Memory B cell (primary cell): ENCODE results near the gene BACH2.
"Not testable (repeated sequence)": the region's sequence is repeated elsewhere in the genome, so short reads cannot be mapped to it uniquely, and the experiment has no call there.

ENCODE experiments used
- ATAC-seq: fragments of 150-1000 bp; cut with Tn5 transposase; 2 replicates; pipeline ENCODE4 v1.10.0; 2021; ENCODE audit warnings: low read depth, mild to moderate bottlenecking, moderate library complexity
- DNase-seq, 2 donors: peaks; one replicate each; pipeline ENCODE4 v3.0.0; 2022; ENCODE audit warnings: low spot score in 2 of 2
- H3K27ac Mint-ChIP-seq: one replicate; pipeline ENCODE4 v1.8.0; 2022; ENCODE audit warnings: mild to moderate bottlenecking, moderate library complexity, mixed read lengths
- H3K27me3 Mint-ChIP-seq: one replicate; pipeline ENCODE4 v1.8.0; 2022; ENCODE audit warnings: mixed read lengths
- H3K36me3 Mint-ChIP-seq: one replicate; pipeline ENCODE4 v1.8.0; 2022; ENCODE audit warnings: mild to moderate bottlenecking, mixed read lengths
- H3K4me1 Mint-ChIP-seq: one replicate; pipeline ENCODE4 v1.8.0; 2022; ENCODE audit warnings: mixed read lengths
- H3K4me3 Mint-ChIP-seq: one replicate; pipeline ENCODE4 v1.8.0; 2022; ENCODE audit warnings: mild to moderate bottlenecking, moderate library complexity, mixed read lengths
- H3K9me3 Mint-ChIP-seq: one replicate; pipeline ENCODE4 v1.8.0; 2022; ENCODE audit warnings: mixed read lengths

BACH2 gene

GRCh38 chr6:89972025-89972381 lies 324.6 kb downstream of the BACH2 start:
- Mint-ChIP-seq H3K4me1 (peaks cover 20% of the 10 kb centered on the region), H3K36me3 (peaks cover 15% of the 10 kb centered on the region), H3K4me3 (no peak overlapping the region), H3K27ac (no peak overlapping the region), H3K27me3 (no peaks in the 10 kb centered on the region), H3K9me3 (no peaks in the 10 kb centered on the region)
- DNase-seq = no peak
- ATAC-seq = no peak

GRCh38 chr6:89971338-89972024 lies 325.2 kb downstream of the BACH2 start:
- H3K36me3 Mint-ChIP-seq = peaks cover 15% of the 10 kb centered on the region
- not testable (repeated sequence) for H3K27me3 Mint-ChIP-seq, H3K4me3 Mint-ChIP-seq, DNase-seq, H3K27ac Mint-ChIP-seq, ATAC-seq, H3K9me3 Mint-ChIP-seq
- H3K4me1 Mint-ChIP-seq = peaks cover 20% of the 10 kb centered on the region

- no peaks in the 10 kb centered on the region for H3K9me3 Mint-ChIP-seq
- peak; percentile 60 for ATAC-seq
- H3K27me3 Mint-ChIP-seq = no peaks in the 10 kb centered on the region
- no peak overlapping the region for H3K4me3 Mint-ChIP-seq
- H3K36me3 Mint-ChIP-seq = peaks cover 15% of the 10 kb centered on the region
- peaks cover 20% of the 10 kb centered on the region for H3K4me1 Mint-ChIP-seq
- peak in 1 of 2 donors; percentile 26 for DNase-seq
- H3K27ac Mint-ChIP-seq = no peak overlapping the region
These were observed 325.9 kb downstream of the BACH2 start for GRCh38 chr6:89970609-89971337.

GRCh38 chr6:89970072-89970471 lies 326.6 kb downstream of the BACH2 start:
- Mint-ChIP-seq H3K4me1 (peaks cover 23% of the 10 kb centered on the region), H3K27ac (no peak overlapping the region), H3K27me3 (no peaks in the 10 kb centered on the region), H3K9me3 (no peaks in the 10 kb centered on the region), H3K36me3 (peaks cover 18% of the 10 kb centered on the region), H3K4me3 (no peak overlapping the region)
- ATAC-seq (no peak), DNase-seq (no peak)

- Mint-ChIP-seq H3K4me1 (peaks cover 26% of the 10 kb centered on the region), H3K27me3 (no peaks in the 10 kb centered on the region), H3K9me3 (no peaks in the 10 kb centered on the region), H3K4me3 (no peak overlapping the region), H3K27ac (peak overlapping the region; percentile 87), H3K36me3 (peaks cover 25% of the 10 kb centered on the region)
- no peak for ATAC-seq
- no peak for DNase-seq
These were observed 329.7 kb downstream of the BACH2 start for GRCh38 chr6:89966913-89967312.

GRCh38 chr6:89966228-89966544 lies 330.5 kb downstream of the BACH2 start:
- H3K4me3 Mint-ChIP-seq = no peak overlapping the region
- ATAC-seq (no peak), DNase-seq (no peak)
- peaks cover 23% of the 10 kb centered on the region for H3K36me3 Mint-ChIP-seq
- H3K27me3 Mint-ChIP-seq = no peaks in the 10 kb centered on the region
- H3K27ac Mint-ChIP-seq = peak overlapping the region; percentile 87
- H3K9me3 Mint-ChIP-seq = no peaks in the 10 kb centered on the region
- H3K4me1 Mint-ChIP-seq = peaks cover 20% of the 10 kb centered on the region

- H3K4me1 Mint-ChIP-seq = peaks cover 18% of the 10 kb centered on the region
- ATAC-seq = no peak
- H3K27me3 Mint-ChIP-seq = no peaks in the 10 kb centered on the region
- H3K4me3 Mint-ChIP-seq = no peak overlapping the region
- peak overlapping the region; percentile 87 for H3K27ac Mint-ChIP-seq
- peaks cover 23% of the 10 kb centered on the region for H3K36me3 Mint-ChIP-seq
- no peaks in the 10 kb centered on the region for H3K9me3 Mint-ChIP-seq
- no peak for DNase-seq
These were observed 331.0 kb downstream of the BACH2 start for GRCh38 chr6:89965441-89966227.

- peaks cover 23% of the 10 kb centered on the region for H3K36me3 Mint-ChIP-seq
- peak overlapping the region; percentile 87 for H3K27ac Mint-ChIP-seq
- H3K4me1 Mint-ChIP-seq = peaks cover 29% of the 10 kb centered on the region
- H3K27me3 Mint-ChIP-seq = no peaks in the 10 kb centered on the region
- DNase-seq = no peak
- H3K9me3 Mint-ChIP-seq = no peaks in the 10 kb centered on the region
- no peak for ATAC-seq
- no peak overlapping the region for H3K4me3 Mint-ChIP-seq
These were observed 333.3 kb downstream of the BACH2 start for GRCh38 chr6:89963391-89963790.

GRCh38 chr6:89961481-89961880 lies 335.2 kb downstream of the BACH2 start:
- no peak for ATAC-seq
- peak overlapping the region; percentile 77 for H3K27ac Mint-ChIP-seq

GRCh38 chr6:89959883-89960282 lies 336.8 kb downstream of the BACH2 start:
- DNase-seq = no peak
- no peak overlapping the region for H3K4me3 Mint-ChIP-seq
- peaks cover 17% of the 10 kb centered on the region for H3K36me3 Mint-ChIP-seq
- H3K4me1 Mint-ChIP-seq = peaks cover 26% of the 10 kb centered on the region
- H3K27ac Mint-ChIP-seq = peak overlapping the region; percentile 77
- H3K9me3 Mint-ChIP-seq = no peaks in the 10 kb centered on the region
- ATAC-seq = no peak
- no peaks in the 10 kb centered on the region for H3K27me3 Mint-ChIP-seq

More at GRCh38 chr6:89961481-89961880, 335.2 kb downstream of the BACH2 start:
- DNase-seq = no peak
- Mint-ChIP-seq H3K36me3 (peaks cover 22% of the 10 kb centered on the region), H3K4me1 (peaks cover 23% of the 10 kb centered on the region), H3K9me3 (no peaks in the 10 kb centered on the region), H3K4me3 (no peak overlapping the region), H3K27me3 (no peaks in the 10 kb centered on the region)

- Mint-ChIP-seq H3K9me3 (no peaks in the 10 kb centered on the region), H3K27me3 (no peaks in the 10 kb centered on the region), H3K36me3 (peaks cover 9% of the 10 kb centered on the region), H3K4me3 (no peak overlapping the region), H3K4me1 (peaks cover 39% of the 10 kb centered on the region), H3K27ac (no peak overlapping the region)
- ATAC-seq (no peak), DNase-seq (no peak)
These were observed 340.5 kb downstream of the BACH2 start for GRCh38 chr6:89956182-89956581.

- Mint-ChIP-seq H3K4me3 (no peak overlapping the region), H3K36me3 (peaks cover 11% of the 10 kb centered on the region), H3K27ac (peak overlapping the region; percentile 85), H3K27me3 (no peaks in the 10 kb centered on the region), H3K4me1 (peaks cover 38% of the 10 kb centered on the region), H3K9me3 (no peaks in the 10 kb centered on the region)
- DNase-seq = no peak
- no peak for ATAC-seq
These were observed 341.3 kb downstream of the BACH2 start for GRCh38 chr6:89955364-89955763.

- no peaks in the 10 kb centered on the region for H3K9me3 Mint-ChIP-seq
- no peaks in the 10 kb centered on the region for H3K27me3 Mint-ChIP-seq
- H3K27ac Mint-ChIP-seq = peak overlapping the region; percentile 85
- DNase-seq (no peak), ATAC-seq (no peak)
- H3K4me1 Mint-ChIP-seq = peaks cover 33% of the 10 kb centered on the region
- peaks cover 17% of the 10 kb centered on the region for H3K36me3 Mint-ChIP-seq
- H3K4me3 Mint-ChIP-seq = no peak overlapping the region
These were observed 341.9 kb downstream of the BACH2 start for GRCh38 chr6:89954721-89955148.

GRCh38 chr6:89952686-89953085 lies 344.0 kb downstream of the BACH2 start:
- Mint-ChIP-seq H3K27ac (peak overlapping the region; percentile 85), H3K27me3 (no peaks in the 10 kb centered on the region)
- no peak for DNase-seq

More at GRCh38 chr6:89952686-89953085, 344.0 kb downstream of the BACH2 start:
- no peak overlapping the region for H3K4me3 Mint-ChIP-seq
- H3K9me3 Mint-ChIP-seq = no peaks in the 10 kb centered on the region
- H3K4me1 Mint-ChIP-seq = peaks cover 29% of the 10 kb centered on the region
- peak; percentile 87 for ATAC-seq
- peaks cover 21% of the 10 kb centered on the region for H3K36me3 Mint-ChIP-seq
